GM19468 (cell line): Measurements from ENCODE around the gene NIPAL3.

ENCODE experiments used
- ATAC-seq: cut with Tn5 transposase; IDR thresholded peaks from one replicate; pipeline ENCODE4 v1.9.1; 2021; ENCODE audit warnings: mild to moderate bottlenecking, moderate library complexity, moderate number of reproducible peaks; ENCODE audit not compliant: unreplicated experiment; ENCODE audit errors: extremely low read depth

The NIPAL3 gene

DNA sequence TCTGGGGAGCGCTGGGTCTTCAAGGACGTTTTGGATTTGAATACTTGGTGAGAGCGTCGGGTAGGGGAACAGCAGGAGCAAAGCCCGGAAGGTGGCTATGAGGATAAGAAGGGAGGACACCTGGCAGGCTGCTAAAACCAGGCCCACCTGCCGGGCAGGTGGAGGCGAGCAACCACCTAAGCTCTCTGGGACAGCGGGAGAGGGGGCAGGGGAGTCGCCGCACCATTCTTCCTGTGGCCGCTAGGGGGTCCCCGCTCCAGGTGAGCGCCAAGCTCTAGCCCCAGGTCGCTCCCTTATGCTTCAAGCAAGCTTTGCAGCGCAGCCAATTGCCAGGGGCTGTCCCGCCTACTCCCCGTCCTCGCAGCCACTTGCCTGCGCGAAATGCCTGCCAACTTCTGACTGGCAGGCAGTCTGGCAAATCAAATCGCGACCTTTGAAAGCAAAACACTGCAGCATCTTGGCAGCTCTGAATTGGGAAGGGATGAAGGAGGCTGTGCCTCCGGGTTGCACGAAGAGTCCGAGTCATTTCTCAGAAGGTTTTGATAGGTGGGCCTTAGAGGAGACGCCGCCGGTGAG is at the start of gene NIPAL3:
Gene NIPAL3, plus strand, starts transcription at position 469 of the 576 bp plus-strand sequence. CDS start 3,746 bp downstream, outside the sequence.
- ATAC-seq: peak; percentile 86

DNA sequence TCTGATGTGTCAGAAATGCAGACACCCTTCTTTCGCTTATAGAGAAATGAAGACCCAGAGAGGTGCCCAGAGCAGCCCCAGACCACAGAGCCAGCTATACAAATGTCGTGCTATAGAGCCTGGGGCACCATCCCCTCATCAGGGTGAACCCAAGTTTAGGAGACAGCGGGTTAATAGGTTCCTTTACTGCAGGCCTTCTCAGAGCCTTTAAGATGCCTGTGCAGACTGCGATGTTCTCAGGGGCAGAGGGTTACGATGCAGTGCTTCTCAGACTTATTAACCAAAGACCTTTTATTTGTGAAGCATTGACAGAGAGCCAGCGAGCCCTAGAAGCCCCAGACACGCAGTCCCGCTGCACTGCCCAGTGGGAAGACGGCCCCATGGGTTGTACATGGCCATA is 48.9 kb upstream of the NIPAL3 start:
- ATAC-seq: no peak

GRCh38 chr1:24369199-24369598 is 46.4 kb upstream of the NIPAL3 start:
- ATAC-seq: no peak

DNA sequence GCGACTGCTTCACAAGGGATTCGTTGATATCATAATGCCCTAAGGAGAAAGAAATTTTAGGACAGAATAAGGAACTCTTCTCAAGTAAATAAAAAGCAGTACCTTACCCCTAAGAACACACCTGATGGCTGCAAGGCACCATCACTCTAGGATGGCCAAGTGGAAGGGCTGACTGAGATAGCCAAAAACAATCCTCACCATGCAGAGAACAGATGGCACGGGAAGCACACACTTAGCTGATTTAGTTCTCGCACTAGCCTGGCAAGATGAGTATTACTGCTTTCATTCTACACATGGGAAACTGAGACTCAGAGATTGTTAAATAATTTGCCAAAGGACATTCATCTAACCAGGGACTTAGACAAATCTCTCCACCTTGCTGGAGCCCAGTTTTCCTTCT is 45.8 kb upstream of the NIPAL3 start:
- ATAC-seq: no peak

- no peak for ATAC-seq
Measured at GRCh38 chr1:24373044-24373443, 42.6 kb upstream of the NIPAL3 start.

- ATAC-seq: no peak
Measured at GRCh38 chr1:24373710-24374109, 41.9 kb upstream of the NIPAL3 start.

DNA sequence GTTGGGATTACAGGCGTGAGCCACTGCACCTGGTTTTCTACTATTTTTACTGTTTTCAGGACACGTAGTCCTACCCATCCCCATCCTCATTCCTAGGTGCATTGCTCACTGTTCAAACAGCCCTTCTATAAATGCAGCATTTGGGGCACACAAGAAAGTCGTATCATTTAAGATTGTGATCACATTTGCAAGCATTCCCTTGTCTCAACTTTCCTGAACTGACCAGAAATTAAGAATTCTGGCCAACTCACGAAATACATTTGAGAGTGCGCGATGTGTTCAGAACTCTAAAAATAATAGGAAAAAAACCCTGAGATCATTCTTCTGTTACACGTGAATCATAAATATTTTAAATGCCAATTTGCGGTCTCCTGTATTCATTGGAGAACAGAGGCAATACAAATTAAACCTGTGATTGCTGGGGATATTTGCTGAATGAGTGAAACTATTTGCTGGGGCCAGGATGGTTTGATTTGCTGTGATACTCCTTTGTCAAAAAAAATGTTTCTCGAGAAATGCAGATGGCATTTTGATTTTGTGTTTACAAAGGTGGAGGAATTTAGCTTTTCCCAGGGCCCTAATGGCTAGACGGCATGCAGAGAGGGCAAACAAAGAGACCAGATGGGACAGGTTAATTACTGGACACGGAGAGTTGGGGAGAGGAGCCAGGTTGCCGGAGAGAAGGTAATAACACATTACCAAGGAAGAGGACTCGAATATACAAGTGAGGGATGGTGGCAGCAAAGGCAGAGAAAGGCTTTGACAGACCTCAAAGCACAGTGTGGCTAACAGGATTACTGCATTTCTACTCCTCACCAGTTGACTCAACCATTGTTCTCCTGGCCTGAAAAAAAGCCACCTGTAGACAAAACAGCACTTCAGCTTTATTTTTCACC is 40.5 kb upstream of the NIPAL3 start:
- ATAC-seq: no peak

DNA sequence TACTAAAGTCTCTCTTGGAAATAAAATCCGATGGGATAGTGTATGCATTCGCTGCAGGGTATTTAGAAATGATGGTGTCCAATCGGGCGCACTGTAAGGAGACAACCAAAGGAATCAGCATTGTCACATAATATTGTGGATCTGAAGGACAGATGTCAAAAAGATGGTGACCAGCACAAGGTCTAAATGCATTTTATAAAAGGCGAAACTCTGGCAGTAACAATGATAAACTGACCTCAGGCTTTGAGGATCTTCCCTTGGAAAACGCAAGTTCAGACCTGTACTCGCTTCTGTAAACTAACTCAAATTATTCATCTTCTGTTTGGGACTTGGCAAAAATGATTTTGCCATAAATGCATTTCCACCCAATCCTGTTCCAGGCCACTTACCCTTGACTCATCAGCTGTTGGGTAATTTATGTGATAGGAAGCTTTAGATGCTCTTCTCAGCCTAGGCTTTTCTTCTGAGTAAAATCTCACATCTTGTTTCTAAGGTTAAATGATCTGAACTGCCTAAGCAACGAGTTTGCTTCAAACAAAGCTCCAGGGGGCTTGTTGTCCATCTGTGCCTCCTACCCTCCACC is 35.8 kb upstream of the NIPAL3 start:
- ATAC-seq: no peak

- no peak for ATAC-seq
Measured at GRCh38 chr1:24380508-24380907, 35.1 kb upstream of the NIPAL3 start.

DNA sequence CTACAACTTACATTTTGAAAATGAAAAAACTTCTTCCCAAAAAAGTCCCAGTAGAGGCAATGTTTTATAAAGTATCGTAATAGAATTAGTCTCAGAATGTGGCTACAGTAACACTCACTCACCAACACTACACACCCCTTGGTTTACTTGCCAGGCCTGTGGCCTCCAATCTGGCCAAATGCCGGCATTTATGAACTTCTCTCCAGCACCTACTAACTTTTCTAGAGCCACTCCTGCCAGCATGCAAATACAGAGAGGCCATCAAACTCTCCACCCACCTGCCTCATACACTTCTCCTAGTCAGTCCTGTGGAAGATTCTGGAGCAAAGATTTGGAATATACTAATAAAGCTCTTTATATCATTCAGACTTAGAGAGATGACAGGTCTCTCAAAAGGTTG is 34.3 kb upstream of the NIPAL3 start:
- ATAC-seq: no peak

DNA sequence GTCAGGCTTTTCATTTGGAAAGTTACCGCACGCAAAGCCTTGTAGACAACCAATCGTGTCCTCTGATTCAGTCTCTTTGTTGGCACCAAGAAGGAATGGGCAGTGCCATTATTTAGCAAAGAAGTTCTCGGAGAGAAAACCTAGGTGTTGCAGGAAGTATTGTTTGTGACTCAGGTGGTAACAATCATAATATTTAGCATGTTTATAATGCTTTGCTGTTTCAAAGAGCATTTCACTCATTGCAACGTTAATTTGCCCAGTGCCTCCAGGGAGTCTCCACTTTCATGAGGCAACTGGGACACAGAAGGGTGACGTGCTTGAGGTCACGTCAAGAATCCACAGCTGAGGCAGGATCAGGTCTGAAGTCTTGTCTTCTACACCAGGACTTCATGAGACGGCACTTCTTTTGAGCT is 33.4 kb upstream of the NIPAL3 start:
- ATAC-seq: no peak

GRCh38 chr1:24383381-24383940 is 32.1 kb upstream of the NIPAL3 start:
- ATAC-seq: no peak

DNA sequence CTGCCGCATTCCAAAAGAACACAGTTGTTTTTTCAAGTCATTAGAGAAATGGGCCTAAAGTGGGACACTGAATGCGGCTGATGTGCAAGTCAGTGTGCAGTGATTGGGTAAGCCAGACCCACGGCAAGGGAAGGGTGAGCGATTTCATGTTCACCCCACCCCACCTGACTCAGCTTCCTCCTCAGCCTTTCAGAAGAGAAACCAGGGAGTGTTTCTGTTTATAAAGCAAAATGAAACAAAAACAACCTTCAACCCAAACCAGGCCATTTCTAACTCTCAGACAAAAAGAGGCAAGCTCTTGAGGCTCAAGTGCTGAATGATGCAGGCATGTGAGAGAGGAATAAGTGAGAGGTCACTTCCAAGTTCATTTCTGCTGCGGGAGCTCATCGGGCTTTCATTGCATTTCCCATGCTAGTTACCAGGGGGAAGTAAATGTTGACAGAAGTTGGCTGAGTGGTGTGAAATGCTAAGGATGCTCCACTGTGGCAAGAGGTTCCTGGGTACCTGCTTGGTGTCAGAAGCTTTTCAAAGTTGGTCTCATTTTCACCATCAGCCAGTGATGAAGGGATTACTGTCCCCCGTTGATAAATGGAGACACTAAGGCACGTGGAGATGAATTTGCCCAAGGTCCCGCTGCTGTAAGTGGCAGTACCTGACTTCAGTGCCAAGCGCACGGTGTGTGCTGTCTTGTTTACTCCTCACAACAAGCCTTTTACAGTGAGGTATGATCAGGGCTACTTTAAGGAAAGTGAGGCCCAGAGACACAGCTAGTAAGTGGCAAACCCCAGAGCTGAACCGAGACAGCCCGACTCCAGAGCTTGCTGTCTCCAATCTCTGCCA is 31.1 kb upstream of the NIPAL3 start:
- ATAC-seq: no peak

DNA sequence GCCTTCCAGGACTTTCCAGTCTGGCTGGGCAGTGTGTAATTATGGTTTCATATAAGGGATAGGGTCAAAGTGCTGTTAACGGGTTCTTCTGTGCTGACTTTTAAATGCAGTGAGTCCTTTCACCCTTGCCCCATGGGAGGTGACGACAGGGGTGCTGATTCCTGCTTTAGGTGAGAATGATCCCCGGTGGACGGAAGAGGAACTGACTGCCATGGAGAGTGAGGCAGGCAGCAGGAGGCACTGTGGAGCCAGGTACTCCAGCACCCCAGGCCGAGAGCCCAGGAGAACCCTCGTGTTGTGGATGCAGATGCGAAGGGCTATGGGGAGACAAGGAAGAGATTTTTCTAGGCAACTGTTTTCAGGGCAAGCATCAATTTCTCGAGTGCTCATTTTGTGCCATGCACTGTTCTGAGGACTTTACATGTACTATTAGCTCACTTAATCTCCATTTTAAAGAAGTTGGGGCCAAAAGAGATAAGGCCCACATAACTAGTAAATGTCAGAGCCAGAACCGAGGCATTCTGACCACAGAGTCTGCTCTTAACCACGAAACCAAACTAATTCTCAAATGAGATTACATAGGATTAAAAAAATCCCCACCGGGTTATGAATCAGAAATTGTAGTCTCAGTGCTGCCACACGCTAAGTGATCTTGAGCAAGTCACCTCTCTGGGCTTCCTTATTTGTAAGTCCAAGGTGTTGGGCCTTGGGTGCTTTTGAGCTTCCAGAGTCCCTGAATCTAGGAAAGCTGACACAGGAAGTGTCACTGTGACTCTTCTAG is 30.3 kb upstream of the NIPAL3 start:
- ATAC-seq: no peak

DNA sequence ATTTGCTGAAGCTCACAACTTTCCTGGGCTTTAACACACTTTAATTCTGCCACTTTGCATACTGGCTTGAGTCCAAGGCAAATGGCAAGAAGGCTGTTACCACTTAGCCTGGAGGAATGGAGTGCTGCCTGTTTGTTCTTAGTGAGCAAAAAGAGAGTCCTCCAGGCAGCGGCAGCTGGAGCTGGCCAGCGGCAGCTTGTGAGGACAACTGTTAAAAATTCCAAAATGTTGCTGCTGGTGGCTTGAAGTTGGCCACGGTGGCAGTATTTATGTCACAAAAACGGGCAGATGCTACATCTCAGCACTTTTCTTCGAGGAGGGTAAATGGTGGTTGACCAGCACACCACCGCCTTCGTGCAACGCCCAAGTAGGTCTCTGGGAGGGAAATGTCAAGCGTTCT is 29.4 kb upstream of the NIPAL3 start:
- no peak for ATAC-seq

- ATAC-seq: no peak
Measured at GRCh38 chr1:24386931-24387330, 28.7 kb upstream of the NIPAL3 start.

- no peak for ATAC-seq
Measured at GRCh38 chr1:24387636-24388175, 27.9 kb upstream of the NIPAL3 start.

DNA sequence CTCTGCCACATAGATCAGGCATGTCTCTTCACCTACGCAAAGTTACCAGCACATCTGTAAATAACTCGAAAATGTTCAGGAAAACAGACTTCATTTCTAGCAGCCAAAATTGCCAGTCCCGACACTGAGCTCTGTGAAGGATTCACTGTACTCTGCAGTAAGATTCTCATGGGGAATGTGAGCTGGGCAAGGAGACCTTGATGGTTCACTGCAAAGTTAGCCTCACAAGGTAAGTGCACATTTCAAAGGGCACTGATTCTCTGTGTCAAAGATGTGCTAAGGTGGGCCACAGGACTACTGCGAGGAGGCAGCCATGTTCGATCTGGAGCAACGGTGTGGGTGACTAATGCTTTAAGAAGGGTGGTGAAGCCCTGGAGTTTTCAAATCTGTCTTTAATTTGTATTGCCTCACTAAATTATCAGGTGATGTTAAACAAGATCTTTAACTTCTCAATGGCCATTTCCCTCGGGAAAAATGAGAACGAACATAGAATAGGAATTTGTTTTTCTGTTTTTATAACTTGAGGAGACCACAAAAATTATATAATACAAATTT is 27.2 kb upstream of the NIPAL3 start:
- ATAC-seq: no peak

DNA sequence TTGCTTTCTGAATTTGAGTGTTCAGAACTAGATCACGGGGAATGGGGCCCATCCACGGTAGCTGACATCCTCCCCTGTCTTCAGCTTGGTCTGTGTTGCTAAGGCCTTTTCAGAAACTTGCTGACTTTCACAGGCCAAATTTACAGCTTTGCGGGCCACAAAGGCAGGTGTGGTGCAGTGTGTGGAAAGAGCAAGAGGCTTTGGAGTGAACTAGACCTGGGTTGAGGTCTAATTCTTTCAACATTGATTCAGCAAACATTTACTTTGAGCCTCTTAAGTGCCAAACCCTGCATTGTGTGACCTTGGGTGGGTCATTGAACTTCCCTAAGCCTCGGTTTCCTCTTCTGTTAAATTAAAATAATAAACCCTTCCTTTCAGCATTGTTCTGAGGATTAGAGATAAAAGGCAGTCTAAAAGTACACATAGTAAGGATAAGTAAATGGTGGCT is 26.3 kb upstream of the NIPAL3 start:
- ATAC-seq: no peak
